ENCODE data around the gene UNC80. TPM values are rescaled to one million over a fixed set of nuclear protein-coding genes. Genes with fewer than 3 reads are reported as not detected.

Gene UNC80
- total and polyA plus RNA-seq, 2 of the 4 experiments (the other 2 are of a cell fraction) = not detected

- Histone ChIP-seq H3K4me2 (ENCODE audit: low read depth, low read length) (no peak overlapping the region), H2BK5ac (ENCODE audit: low read depth, low read length, poor library complexity, severe bottlenecking) (no peak overlapping the region)
- DNase-seq = no peak
Observed at GRCh38 chr2:209872675-209873074, 101.0 kb downstream of the UNC80 start.

More at GRCh38 chr2:209872675-209873074, 101.0 kb downstream of the UNC80 start:
- Histone ChIP-seq H3K23ac (ENCODE audit: low read depth, low read length) (no peak overlapping the region), H3K56ac (ENCODE audit: extremely low read depth, insufficient read depth, low read length) (no peak overlapping the region), H4K5ac (ENCODE audit: low read depth, low read length) (no peak overlapping the region), H2AK9ac (replicated peaks; ENCODE audit: low read depth, low read length, poor library complexity) (no peak overlapping the region), H3K4ac (ENCODE audit: low read depth, low read length) (no peak overlapping the region), H3K4me3 (ENCODE audit: insufficient read depth, low read depth, low read length) (no peak overlapping the region), H4K8ac (ENCODE audit: low read depth in 2 of 2, low read length in 2 of 2) (no peak overlapping the region), H3K9ac (ENCODE audit: low read depth, low read length) (no peak overlapping the region), H3K4me1 (ENCODE audit: control insufficient read depth, insufficient read depth, low read length) (no peaks in the 10 kb centered on the region), H2BK15ac (ENCODE audit: low read depth, low read length) (no peak overlapping the region), H3K18ac (ENCODE audit: low read depth, low read length) (no peak overlapping the region), H2BK20ac (ENCODE audit: low read depth, low read length) (no peak overlapping the region), H3K27ac (ENCODE audit: insufficient read depth, low read length) (no peak overlapping the region), H4K20me1 (ENCODE audit: insufficient read depth, low read length) (no peaks in the 10 kb centered on the region), H3K14ac (replicated peaks; ENCODE audit: low read depth, low read length) (no peak overlapping the region), H2BK120ac (ENCODE audit: low read depth, low read length) (no peak overlapping the region), H3K9me3 (ENCODE audit: control insufficient read depth, insufficient read depth, low read length) (no peaks in the 10 kb centered on the region), H3K36me3 (ENCODE audit: control insufficient read depth, insufficient read depth, low read length) (no peaks in the 10 kb centered on the region), H3K9me1 (ENCODE audit: insufficient read depth, low read length) (no peaks in the 10 kb centered on the region), H4K91ac (ENCODE audit: insufficient read depth, low read depth, low read length) (no peak overlapping the region), H3K27me3 (ENCODE audit: control insufficient read depth, insufficient read depth, low read length) (no peaks in the 10 kb centered on the region), H3K79me1 (ENCODE audit: low read depth in 1 of 2, low read length in 2 of 2) (no peaks in the 10 kb centered on the region), H2AFZ (replicated peaks; ENCODE audit: low read length, poor library complexity) (no peak overlapping the region), H2AK5ac (ENCODE audit: low read depth, low read length) (no peak overlapping the region)
- dilution Hi-C loops (cut with HindIII; ENCODE audit: low sequenced_read_pairs, unreplicated experiment) (no loop called here), in situ Hi-C loops (cut with MboI; ENCODE audit: low sequenced_read_pairs) (no loop called here), intact Hi-C loops (cut with micrococcal nuclease) (loop anchor here (10.0 kb wide), 1 partner anchor 1392 kb away; no protein-coding TSS in a partner anchor)
- no peak for ATAC-seq (ENCODE audit: low read depth)
- no peak for TF ChIP-seq RFX5 (IDR thresholded peaks at IDR 0.05; ENCODE audit: low read depth, low read length)
- no peak for TF ChIP-seq SMC3 (IDR thresholded peaks at IDR 0.05; ENCODE audit: low read depth, low read length)
- TF ChIP-seq BHLHE40 (IDR thresholded peaks at IDR 0.05; ENCODE audit: low read depth, low read length) = no peak
- TF ChIP-seq FOS (IDR thresholded peaks at IDR 0.05; ENCODE audit: low read depth, low read length) = no peak
- TF ChIP-seq MAFK (IDR thresholded peaks at IDR 0.05; ENCODE audit: low read depth, low read length) = no peak
- TF ChIP-seq RCOR1 (IDR thresholded peaks at IDR 0.05; ENCODE audit: insufficient replicate concordance, low read length) = no peak
- TF ChIP-seq, protein P1, sequence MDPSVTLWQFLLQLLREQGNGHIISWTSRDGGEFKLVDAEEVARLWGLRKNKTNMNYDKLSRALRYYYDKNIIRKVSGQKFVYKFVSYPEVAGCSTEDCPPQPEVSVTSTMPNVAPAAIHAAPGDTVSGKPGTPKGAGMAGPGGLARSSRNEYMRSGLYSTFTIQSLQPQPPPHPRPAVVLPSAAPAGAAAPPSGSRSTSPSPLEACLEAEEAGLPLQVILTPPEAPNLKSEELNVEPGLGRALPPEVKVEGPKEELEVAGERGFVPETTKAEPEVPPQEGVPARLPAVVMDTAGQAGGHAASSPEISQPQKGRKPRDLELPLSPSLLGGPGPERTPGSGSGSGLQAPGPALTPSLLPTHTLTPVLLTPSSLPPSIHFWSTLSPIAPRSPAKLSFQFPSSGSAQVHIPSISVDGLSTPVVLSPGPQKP (IDR thresholded peaks at IDR 0.05; ENCODE audit: borderline replicate concordance, low read depth, low read length) = no peak
- TF ChIP-seq, protein P2, sequence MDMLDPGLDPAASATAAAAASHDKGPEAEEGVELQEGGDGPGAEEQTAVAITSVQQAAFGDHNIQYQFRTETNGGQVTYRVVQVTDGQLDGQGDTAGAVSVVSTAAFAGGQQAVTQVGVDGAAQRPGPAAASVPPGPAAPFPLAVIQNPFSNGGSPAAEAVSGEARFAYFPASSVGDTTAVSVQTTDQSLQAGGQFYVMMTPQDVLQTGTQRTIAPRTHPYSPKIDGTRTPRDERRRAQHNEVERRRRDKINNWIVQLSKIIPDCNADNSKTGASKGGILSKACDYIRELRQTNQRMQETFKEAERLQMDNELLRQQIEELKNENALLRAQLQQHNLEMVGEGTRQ (IDR thresholded peaks at IDR 0.05; ENCODE audit: low read depth, low read length) = no peak
- TF ChIP-seq POLR2A (IDR thresholded peaks at IDR 0.05; ENCODE audit: low read depth, low read length) = no peak
- TF ChIP-seq, protein P3, sequence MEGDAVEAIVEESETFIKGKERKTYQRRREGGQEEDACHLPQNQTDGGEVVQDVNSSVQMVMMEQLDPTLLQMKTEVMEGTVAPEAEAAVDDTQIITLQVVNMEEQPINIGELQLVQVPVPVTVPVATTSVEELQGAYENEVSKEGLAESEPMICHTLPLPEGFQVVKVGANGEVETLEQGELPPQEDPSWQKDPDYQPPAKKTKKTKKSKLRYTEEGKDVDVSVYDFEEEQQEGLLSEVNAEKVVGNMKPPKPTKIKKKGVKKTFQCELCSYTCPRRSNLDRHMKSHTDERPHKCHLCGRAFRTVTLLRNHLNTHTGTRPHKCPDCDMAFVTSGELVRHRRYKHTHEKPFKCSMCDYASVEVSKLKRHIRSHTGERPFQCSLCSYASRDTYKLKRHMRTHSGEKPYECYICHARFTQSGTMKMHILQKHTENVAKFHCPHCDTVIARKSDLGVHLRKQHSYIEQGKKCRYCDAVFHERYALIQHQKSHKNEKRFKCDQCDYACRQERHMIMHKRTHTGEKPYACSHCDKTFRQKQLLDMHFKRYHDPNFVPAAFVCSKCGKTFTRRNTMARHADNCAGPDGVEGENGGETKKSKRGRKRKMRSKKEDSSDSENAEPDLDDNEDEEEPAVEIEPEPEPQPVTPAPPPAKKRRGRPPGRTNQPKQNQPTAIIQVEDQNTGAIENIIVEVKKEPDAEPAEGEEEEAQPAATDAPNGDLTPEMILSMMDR (conservative IDR thresholded peaks at IDR 0.05; ENCODE audit: low read depth, low read length) = no peak
- no peak for TF ChIP-seq MAZ (IDR thresholded peaks at IDR 0.05; ENCODE audit: borderline replicate concordance, low read depth, low read length)
- TF ChIP-seq MXI1 (IDR thresholded peaks at IDR 0.05; ENCODE audit: borderline replicate concordance, low read depth, low read length) = no peak
- POLR2A ChIA-PET (ENCODE audit: unreplicated experiment) = no interaction called here
- CTCF ChIA-PET = no interaction called here
- 33% methylated on average over 6 of the region's 9 CpGs; no CpG with 5 or more reads in 1 of the 2 experiments for WGBS, 2 experiments (ENCODE audit: extremely low coverage in 2 of 2, insufficient read length in 1 of 2)
- no TSS peak for BruUV-seq (replicated peaks)

Data from IMR-90 (cell line).